ENCODE data around the gene TTLL6. TPM values are rescaled to one million over a fixed set of nuclear protein-coding genes. Genes with fewer than 3 reads are reported as not detected.
A peak's percentile ranks its signal among the peaks of the same experiment; 100 is the strongest.
"Not testable (repeated sequence)": the region's sequence is repeated elsewhere in the genome, so short reads cannot be mapped to it uniquely, and the experiment has no call there.

Gene TTLL6
- total and polyA plus RNA-seq, 2 donors from 2014 or later: 2.3 to 4.2 TPM

GRCh38 chr17:48718761-48719641 is 98.0 kb downstream of the TTLL6 start:
- Histone ChIP-seq H3K27ac (ENCODE audit: low read depth in 2 of 2, low read length in 2 of 2) (no peak overlapping the region), H3K36me3 (ENCODE audit: control insufficient read depth in 2 of 3, insufficient read depth in 3 of 3, low read length in 3 of 3) (no peaks in the 10 kb centered on the region), H3K4me3 (ENCODE audit: low read length in 3 of 3) (no peak overlapping the region), H3K9me3 (ENCODE audit: control insufficient read depth in 2 of 3, insufficient read depth in 1 of 3, low read length in 3 of 3) (no peaks in the 10 kb centered on the region), H3K27me3 (ENCODE audit: control insufficient read depth, insufficient read depth, low read length) (peaks cover 81% of the 10 kb centered on the region), H3K9ac (ENCODE audit: low read length in 3 of 3) (no peak overlapping the region), H3K4me1 (ENCODE audit: control insufficient read depth in 2 of 3, insufficient read depth in 2 of 3, low read depth in 1 of 3, low read length in 3 of 3) (no peaks in the 10 kb centered on the region)
- intact Hi-C loops (cut with DNase I): no loop called here
- TF ChIP-seq, protein P1, sequence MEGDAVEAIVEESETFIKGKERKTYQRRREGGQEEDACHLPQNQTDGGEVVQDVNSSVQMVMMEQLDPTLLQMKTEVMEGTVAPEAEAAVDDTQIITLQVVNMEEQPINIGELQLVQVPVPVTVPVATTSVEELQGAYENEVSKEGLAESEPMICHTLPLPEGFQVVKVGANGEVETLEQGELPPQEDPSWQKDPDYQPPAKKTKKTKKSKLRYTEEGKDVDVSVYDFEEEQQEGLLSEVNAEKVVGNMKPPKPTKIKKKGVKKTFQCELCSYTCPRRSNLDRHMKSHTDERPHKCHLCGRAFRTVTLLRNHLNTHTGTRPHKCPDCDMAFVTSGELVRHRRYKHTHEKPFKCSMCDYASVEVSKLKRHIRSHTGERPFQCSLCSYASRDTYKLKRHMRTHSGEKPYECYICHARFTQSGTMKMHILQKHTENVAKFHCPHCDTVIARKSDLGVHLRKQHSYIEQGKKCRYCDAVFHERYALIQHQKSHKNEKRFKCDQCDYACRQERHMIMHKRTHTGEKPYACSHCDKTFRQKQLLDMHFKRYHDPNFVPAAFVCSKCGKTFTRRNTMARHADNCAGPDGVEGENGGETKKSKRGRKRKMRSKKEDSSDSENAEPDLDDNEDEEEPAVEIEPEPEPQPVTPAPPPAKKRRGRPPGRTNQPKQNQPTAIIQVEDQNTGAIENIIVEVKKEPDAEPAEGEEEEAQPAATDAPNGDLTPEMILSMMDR (IDR thresholded peaks at IDR 0.05; ENCODE audit: borderline replicate concordance, extremely low read depth, insufficient read depth): no peak
- FAIRE-seq (no peak), DNase-seq (peak in 4 of 5 donors; percentile 57 to 74 (median 72))

GRCh38 chr17:48718227-48718760 is 98.7 kb downstream of the TTLL6 start:
- Histone ChIP-seq H3K4me1 (ENCODE audit: control insufficient read depth in 2 of 3, insufficient read depth in 2 of 3, low read depth in 1 of 3, low read length in 3 of 3) (no peaks in the 10 kb centered on the region), H3K9ac (ENCODE audit: low read length in 3 of 3) (no peak overlapping the region), H3K27me3 (ENCODE audit: control insufficient read depth, insufficient read depth, low read length) (peaks cover 78% of the 10 kb centered on the region), H3K27ac (ENCODE audit: low read depth in 2 of 2, low read length in 2 of 2) (no peak overlapping the region), H3K4me3 (ENCODE audit: low read length in 3 of 3) (no peak overlapping the region), H3K36me3 (ENCODE audit: control insufficient read depth in 2 of 3, insufficient read depth in 3 of 3, low read length in 3 of 3) (no peaks in the 10 kb centered on the region), H3K9me3 (ENCODE audit: control insufficient read depth in 2 of 3, insufficient read depth in 1 of 3, low read length in 3 of 3) (no peaks in the 10 kb centered on the region)
- TF ChIP-seq, protein P1 (IDR thresholded peaks at IDR 0.05; ENCODE audit: borderline replicate concordance, extremely low read depth, insufficient read depth): no peak
- intact Hi-C loops (cut with DNase I): no loop called here
- DNase-seq (peak in 4 of 5 donors; percentile 56 to 81 (median 64)), FAIRE-seq (no peak)

GRCh38 chr17:48717367-48718226 is 99.4 kb downstream of the TTLL6 start:
- intact Hi-C loops (cut with DNase I): no loop called here

GRCh38 chr17:48716549-48716948 is 100.5 kb downstream of the TTLL6 start:
- H3K9ac ChIP-seq (ENCODE audit: low read length in 3 of 3); H3K9me3 ChIP-seq (ENCODE audit: control insufficient read depth in 2 of 3, insufficient read depth in 1 of 3, low read length in 3 of 3); H3K27ac ChIP-seq (ENCODE audit: low read depth in 2 of 2, low read length in 2 of 2); FAIRE-seq; intact Hi-C loops (cut with DNase I); H3K4me3 ChIP-seq (ENCODE audit: low read length in 3 of 3); H3K4me1 ChIP-seq (ENCODE audit: control insufficient read depth in 2 of 3, insufficient read depth in 2 of 3, low read depth in 1 of 3, low read length in 3 of 3); DNase-seq; H3K36me3 ChIP-seq (ENCODE audit: control insufficient read depth in 2 of 3, insufficient read depth in 3 of 3, low read length in 3 of 3): not testable (repeated sequence)
- peaks cover 69% of the 10 kb centered on the region for H3K27me3 ChIP-seq (ENCODE audit: control insufficient read depth, insufficient read depth, low read length)

More at GRCh38 chr17:48717367-48718226, 99.4 kb downstream of the TTLL6 start:
- Histone ChIP-seq H3K4me3 (ENCODE audit: low read length in 3 of 3) (no peak overlapping the region), H3K36me3 (ENCODE audit: control insufficient read depth in 2 of 3, insufficient read depth in 3 of 3, low read length in 3 of 3) (no peaks in the 10 kb centered on the region), H3K4me1 (ENCODE audit: control insufficient read depth in 2 of 3, insufficient read depth in 2 of 3, low read depth in 1 of 3, low read length in 3 of 3) (no peaks in the 10 kb centered on the region), H3K27me3 (ENCODE audit: control insufficient read depth, insufficient read depth, low read length) (peaks cover 76% of the 10 kb centered on the region), H3K27ac (ENCODE audit: low read depth in 2 of 2, low read length in 2 of 2) (no peak overlapping the region), H3K9me3 (ENCODE audit: control insufficient read depth in 2 of 3, insufficient read depth in 1 of 3, low read length in 3 of 3) (no peaks in the 10 kb centered on the region), H3K9ac (ENCODE audit: low read length in 3 of 3) (no peak overlapping the region)
- FAIRE-seq (no peak), DNase-seq (peak in 1 of 5 donors; percentile 50)
- TF ChIP-seq, protein P1 (IDR thresholded peaks at IDR 0.05; ENCODE audit: borderline replicate concordance, extremely low read depth, insufficient read depth): no peak
